Activated CD8-positive, alpha-beta memory T cell treated with anti-CD3 and anti-CD28 coated beads, Interleukin-2, amount 50 U/mL, for 1 hour (primary cell): ENCODE measurements around the gene TMEM191B.
"Not testable (repeated sequence)": the region's sequence is repeated elsewhere in the genome, so short reads cannot be mapped to it uniquely, and the experiment has no call there.

Experiments used
- DNase-seq: peaks from one replicate; pipeline ENCODE4 v3.0.0-alpha.2; 2020; ENCODE audit errors: extremely low read depth

TMEM191B gene

DNA sequence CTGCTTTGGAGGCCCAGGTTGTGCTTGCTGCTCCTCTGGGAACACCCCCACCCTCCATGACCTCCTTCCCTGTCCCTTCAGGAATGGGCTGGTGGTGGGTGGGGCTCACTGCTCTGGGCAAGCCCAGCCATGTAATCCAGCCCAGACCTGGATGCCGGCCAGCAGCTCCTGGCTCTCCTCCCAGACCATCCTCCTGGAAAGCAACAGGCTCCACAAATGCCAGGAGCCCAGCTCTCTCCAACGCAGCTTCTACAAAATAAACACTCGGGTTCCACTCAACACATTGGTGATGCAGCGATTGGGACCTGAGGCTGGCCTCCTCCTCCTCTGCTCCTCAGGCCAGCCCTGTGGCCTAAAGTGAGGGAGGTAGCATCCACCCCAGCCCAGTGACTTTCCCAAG lies 30.9 kb downstream of the TMEM191B start:
- not testable (repeated sequence) for DNase-seq

DNA sequence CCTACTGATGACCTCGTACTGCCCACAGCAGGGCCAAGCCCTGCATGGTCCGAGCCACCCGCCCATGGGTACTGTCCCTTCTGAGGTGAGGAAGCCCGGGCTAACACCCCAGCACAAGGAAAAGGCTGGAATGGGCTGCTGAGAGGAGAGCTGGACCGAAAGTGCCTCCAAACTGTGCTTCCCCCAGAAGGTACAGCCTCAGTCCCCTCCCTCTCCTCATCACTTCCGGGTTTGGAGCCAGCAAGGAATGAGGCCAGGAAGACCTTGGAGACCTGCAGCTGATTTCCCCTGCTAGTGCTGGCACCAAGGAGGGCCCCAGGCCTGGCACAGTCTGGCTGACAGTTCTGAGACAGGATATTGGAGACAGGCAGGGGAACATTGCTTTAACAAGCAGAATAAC lies 31.3 kb downstream of the TMEM191B start:
- DNase-seq, result not testable (repeated sequence)

- not testable (repeated sequence) for DNase-seq
Observed at GRCh38 chr22:18560099-18560974, 32.7 kb downstream of the TMEM191B start.

GRCh38 chr22:18570509-18571246 lies 43.1 kb downstream of the TMEM191B start:
- DNase-seq, result not testable (repeated sequence)

DNA sequence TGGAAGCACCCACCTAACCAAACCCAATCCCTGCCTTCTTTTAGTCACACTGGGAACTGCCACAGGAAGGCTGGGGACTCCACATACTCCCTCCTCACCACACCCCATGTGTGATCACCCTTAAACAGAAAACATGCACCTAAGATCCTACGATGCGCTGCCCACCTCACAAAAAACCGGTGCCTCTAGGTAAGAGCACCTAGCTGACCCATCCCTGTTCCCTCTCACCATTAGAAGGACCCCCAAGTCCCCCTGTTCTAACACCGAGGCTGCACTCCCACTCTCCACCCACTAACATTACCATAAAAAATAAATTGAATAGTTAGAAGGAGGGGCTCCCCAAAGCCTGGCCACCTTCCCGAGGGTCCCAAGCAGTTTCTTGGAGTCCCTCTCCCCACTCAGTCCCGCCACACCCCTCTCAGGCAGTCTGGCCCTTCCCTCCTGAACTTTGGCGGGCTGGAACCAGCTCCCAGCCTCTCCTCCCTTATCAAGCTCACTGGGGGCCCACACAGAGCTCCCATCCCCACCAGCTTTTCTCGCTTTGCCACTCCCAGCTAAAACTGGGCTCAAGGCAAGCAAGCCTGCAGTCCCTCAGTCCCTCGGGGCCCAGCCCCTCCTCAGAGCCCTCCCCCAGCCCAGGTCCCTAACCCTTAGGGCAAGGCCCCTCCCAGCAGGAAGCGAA lies 46.0 kb downstream of the TMEM191B start:
- DNase-seq, result not testable (repeated sequence)

DNA sequence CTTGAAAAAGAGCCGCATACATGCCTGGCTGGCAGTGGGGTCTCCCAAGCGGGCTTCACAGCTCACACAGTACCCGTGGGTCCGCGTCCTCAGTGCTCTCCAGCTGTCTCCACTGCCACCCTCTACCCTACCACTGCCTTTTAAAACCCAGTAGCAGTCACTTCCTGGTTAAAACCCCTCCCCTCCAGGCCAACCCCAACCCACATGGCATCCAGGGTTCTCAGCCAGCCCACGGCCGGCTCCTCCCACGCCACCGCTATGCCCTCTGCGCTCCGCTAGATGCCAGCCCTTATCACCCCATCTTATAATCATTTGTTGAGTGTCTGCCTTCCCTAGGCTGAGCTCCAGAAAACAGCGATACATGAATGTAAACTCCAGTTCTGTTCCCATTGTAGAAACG lies 47.0 kb downstream of the TMEM191B start:
- DNase-seq, result not testable (repeated sequence)

GRCh38 chr22:18575686-18576085 lies 48.1 kb downstream of the TMEM191B start:
- not testable (repeated sequence) for DNase-seq

- not testable (repeated sequence) for DNase-seq
Observed at GRCh38 chr22:18577090-18577818, 49.7 kb downstream of the TMEM191B start.

- not testable (repeated sequence) for DNase-seq
Observed at GRCh38 chr22:18577847-18578246, 50.2 kb downstream of the TMEM191B start.
